UCSD-AML1 (cell line): Measurements from ENCODE around the gene ADAMTS15.

Experiments
- DNase-seq: peaks from one replicate; lab custom pipeline; 2025; ENCODE audit not compliant: unreplicated experiment; lab: John Stamatoyannopoulos, UW

The ADAMTS15 gene

GRCh38 chr11:130513132-130513531 is 64.7 kb downstream of the ADAMTS15 start:
- DNase-seq = no peak

DNA sequence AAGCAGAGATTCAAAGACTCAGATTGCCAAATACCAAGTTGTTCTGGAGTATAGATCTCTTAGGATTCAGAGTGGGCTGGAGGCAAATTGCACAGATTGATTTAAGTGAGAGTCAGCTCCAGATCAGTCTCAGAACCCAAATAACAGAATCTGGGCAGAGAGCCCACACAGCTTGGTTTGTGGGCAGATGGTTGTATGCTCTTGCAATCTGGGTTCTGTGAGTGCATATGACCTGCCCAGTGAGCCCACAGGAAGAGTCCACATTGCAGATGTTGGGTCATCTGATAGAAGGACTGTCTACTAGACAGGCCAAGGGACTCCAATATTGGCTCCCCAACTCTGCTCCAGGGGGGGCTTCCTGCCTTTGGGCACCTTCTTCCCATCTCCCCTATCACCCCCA is 65.9 kb downstream of the ADAMTS15 start:
- DNase-seq = no peak

DNA sequence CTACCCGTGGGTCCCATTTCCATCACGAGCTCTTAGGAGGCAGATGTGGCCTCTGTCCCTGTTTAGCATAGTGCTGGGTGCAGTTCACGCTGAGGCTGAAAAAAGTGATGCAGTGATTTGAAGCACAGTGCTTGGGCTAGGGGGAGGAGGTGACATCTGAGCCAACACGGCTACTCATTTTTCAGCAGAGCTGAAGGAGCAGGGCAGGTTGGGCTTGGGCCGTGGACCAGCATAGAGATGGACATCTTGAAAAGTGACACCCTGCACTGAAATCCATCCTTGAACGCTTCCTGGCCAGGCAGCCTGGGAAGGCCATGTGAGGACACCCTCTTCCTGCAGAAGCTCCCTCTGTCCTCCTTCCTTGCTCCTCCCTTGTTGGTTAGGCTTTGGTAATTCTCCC is 66.4 kb downstream of the ADAMTS15 start:
- no peak for DNase-seq

DNA sequence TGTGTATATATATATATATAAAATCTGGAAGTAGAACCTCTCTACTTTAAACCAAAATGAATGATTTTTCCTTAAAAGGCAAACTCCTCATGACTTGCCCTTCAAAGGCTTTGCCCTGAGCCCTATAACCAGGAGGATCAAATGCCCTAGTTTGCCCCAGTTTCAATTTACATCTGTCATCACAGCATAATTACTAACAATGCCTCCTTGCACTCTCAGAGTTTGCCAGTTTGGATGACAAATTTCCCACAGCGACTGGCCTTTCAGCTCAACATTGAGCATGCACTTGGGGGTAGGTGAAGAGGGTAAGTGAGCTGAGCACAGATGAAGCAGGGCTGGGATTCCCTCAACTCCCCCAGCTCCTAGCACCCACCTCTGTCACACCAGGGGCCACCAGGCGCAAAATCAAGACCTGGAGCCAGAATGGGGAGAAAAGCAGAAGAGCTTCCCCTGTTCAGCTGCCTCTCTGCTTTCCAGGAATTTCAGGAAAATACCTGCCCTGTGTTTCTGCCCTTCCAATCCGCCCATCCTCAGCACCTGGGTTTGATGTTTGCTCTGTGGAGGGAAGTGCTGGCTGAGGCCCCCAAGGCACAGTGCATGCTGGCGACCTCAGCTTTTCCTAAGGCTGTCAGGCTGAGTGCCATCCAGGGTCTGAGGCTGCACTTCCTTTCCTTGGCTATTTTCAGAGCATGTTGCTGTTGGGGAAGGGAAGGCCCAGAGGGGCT is 67.5 kb downstream of the ADAMTS15 start:
- DNase-seq = no peak

DNA sequence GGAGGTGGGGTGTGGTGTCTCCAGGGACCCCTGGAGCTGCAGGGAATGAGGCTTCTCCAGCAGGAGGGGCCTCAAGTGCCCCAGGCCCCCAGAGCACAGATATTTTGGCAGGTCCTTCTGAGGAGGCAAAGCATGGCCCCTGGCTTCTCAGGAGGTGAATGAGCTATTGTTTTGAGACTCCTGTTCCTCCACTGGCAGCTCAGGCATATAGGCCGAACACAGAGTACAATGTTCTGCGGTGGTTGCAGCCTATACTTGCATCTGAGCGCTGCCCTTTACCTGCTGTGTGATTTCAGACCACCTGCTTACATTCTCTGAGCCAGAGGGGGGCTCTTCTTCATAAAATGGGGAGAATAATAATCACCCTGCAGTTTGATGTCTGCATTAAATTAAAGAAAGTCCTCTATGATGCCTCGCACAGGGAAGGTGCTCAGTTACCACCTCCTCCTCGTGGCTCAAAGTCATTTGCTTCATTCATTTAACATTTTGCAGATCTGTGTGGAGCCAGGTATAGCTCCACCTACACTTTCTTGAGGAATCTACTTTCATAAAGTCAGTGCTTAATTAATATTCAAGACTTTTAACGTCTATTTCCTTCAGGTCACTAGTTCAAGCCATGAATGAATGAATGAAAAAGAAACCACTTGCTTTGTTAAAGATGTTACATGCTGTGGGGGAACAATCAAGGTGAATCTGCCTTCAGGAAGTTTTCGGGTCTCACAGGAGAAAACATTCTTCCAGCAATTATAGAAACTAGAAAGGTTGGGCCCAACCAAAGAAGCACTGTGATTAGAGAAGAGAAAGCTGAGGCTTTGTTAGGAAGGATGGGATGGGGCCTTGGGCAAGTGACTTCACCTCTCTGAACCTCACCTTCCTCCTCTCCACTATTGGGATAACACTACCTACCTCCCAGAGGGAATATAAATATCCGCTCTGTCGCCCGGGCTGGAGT is 68.4 kb downstream of the ADAMTS15 start:
- no peak for DNase-seq

- DNase-seq = no peak
Measured at GRCh38 chr11:130518164-130518680, 69.8 kb downstream of the ADAMTS15 start.

GRCh38 chr11:130519128-130519932 is 70.9 kb downstream of the ADAMTS15 start:
- no peak for DNase-seq

GRCh38 chr11:130520271-130520671 is 71.8 kb downstream of the ADAMTS15 start:
- DNase-seq = no peak

DNA sequence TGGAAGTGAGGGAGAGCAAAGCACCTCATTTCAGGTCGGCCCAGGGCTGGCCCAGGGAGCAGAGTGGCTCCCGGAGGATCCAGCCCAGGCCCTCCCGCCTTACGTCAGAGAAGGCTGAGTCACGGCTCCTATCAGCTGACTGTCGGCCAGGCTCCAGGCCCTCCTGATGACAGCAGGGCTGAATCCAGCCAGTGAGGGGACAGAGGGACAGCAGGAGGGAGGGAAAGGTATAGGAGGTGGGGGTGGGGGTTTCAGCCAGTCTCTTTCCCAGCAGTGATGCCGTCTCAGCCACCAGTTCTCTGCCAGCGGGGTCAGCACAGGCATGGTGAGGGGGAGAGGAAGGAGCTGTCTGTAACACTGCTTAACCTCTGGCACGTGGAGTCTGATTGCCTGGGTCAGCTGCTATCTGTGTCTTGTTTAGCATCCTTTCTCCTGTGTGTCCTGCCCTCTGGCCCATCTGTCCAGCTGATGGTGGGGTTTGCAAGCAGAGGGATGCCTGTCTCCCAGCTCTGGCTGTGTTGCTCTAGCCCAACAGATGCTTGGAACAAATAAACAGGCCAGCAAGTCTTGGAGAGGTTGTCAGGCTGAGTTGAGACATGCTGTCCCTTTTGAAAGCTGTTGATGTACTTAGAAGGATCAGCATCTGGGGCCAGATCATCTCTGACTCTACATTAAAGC is 74.0 kb downstream of the ADAMTS15 start:
- DNase-seq = no peak

DNA sequence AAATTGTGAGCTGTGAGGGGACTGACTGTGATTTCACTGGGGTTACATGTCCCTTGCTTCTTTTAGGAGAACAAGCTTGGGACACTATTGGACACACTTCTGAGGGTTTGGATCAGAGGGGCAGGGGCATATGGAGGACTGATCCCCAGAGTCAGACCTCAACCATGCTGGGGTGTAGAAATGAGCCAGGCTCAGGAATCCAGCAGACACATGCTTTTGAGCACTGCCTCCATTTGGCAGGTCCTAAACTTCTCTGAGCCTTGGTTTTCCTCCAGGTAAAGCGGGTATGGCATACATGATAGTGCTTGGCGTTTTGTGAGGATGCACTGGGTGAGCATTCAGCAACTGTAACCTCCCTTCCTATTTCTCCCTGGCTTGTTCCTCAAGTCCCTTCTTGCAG is 74.7 kb downstream of the ADAMTS15 start:
- DNase-seq = no peak

- DNase-seq = no peak
Measured at GRCh38 chr11:130523609-130524008, 75.2 kb downstream of the ADAMTS15 start.

GRCh38 chr11:130524132-130524790 is 75.8 kb downstream of the ADAMTS15 start:
- DNase-seq = no peak

DNA sequence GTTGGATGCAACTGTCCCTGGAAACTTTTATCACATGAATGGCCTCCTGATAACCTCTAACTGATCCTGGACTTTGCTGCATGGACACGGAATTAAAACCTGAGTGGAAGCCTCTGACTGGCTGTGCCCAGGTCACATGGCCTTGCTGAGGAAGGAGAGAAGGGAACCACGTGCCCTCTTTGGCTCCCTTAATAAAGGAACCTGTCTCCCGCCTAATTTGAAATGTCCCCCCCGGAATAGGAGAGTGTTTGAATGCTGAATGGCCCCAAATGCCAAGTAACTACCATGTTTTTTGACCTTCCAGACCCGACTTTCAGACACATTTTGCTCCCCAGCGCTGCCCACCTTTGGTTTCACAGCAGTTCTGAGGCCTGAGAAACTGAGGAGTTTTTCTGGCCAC is 76.9 kb downstream of the ADAMTS15 start:
- DNase-seq = no peak
